HL-60 (cell line): ENCODE results near the gene PRRC2B.

Source experiments
- CTCF ChIP-seq: IDR thresholded peaks from one replicate; pipeline ENCODE4 v1.5.1; 2011; ENCODE audit warnings: low read length, control low read depth, inconsistent platforms; ENCODE audit not compliant: insufficient read depth
- GABPA ChIP-seq: IDR thresholded peaks from 2 replicates; pipeline ENCODE4 v1.6.1; 2012; ENCODE audit warnings: low read depth
- REST ChIP-seq: IDR thresholded peaks from 2 replicates; pipeline ENCODE4 v1.6.1; 2012; ENCODE audit warnings: low read depth; ENCODE audit not compliant: insufficient replicate concordance

- TF ChIP-seq GABPA (no peak), CTCF (no peak), REST (no peak)
These were observed 145.5 kb downstream of the PRRC2B start for GRCh38 chr9:131539223-131539923.
